B cell (primary cell): ENCODE measurements around the gene SLC35F3.

Source experiments
- EZH2 ChIP-seq: IDR thresholded peaks from 2 replicates; pipeline ENCODE4 v1.6.1; 2012; ENCODE audit warnings: borderline replicate concordance, low read depth, mild to moderate bottlenecking, moderate library complexity, low read length; ENCODE audit not compliant: insufficient read depth, poor library complexity, severe bottlenecking
- TF ChIP-seq, protein P1 (sequence below): fragments of 200-600 bp; IDR thresholded peaks from one replicate; pipeline ENCODE4 v1.8.0; 2022; ENCODE audit warnings: antibody characterized with exemption, mild to moderate bottlenecking

GRCh38 chr1:234361102-234361603 lies 456.7 kb downstream of the SLC35F3 start:
- TF ChIP-seq, protein P1, sequence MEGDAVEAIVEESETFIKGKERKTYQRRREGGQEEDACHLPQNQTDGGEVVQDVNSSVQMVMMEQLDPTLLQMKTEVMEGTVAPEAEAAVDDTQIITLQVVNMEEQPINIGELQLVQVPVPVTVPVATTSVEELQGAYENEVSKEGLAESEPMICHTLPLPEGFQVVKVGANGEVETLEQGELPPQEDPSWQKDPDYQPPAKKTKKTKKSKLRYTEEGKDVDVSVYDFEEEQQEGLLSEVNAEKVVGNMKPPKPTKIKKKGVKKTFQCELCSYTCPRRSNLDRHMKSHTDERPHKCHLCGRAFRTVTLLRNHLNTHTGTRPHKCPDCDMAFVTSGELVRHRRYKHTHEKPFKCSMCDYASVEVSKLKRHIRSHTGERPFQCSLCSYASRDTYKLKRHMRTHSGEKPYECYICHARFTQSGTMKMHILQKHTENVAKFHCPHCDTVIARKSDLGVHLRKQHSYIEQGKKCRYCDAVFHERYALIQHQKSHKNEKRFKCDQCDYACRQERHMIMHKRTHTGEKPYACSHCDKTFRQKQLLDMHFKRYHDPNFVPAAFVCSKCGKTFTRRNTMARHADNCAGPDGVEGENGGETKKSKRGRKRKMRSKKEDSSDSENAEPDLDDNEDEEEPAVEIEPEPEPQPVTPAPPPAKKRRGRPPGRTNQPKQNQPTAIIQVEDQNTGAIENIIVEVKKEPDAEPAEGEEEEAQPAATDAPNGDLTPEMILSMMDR, result no peak
- no peak for TF ChIP-seq EZH2
